Activated CD8-positive, alpha-beta T cell treated with anti-CD3 and anti-CD28 coated beads, Interleukin-2, amount 10 ng/mL, durations not matched to agents 7 days and 5 days (primary cell): ENCODE data around the gene MAGEA9B. TPM values are rescaled to one million over a fixed set of nuclear protein-coding genes. Genes with fewer than 3 reads are reported as not detected.

Experiments used
- total RNA-seq, 2 experiments: library from RNA; stranded (reverse); gene quantifications; one replicate each; pipeline ENCODE4 v1.2.3, GENCODE V29; 2021

The MAGEA9B gene
- total RNA-seq, 2 experiments from 2014 or later = not detected

Other genes with a start within 250 kb of the MAGEA9B start
- 10 to 100 TPM; 47.2 to 50.8 TPM for gene IDS, start 82.2 kb downstream of the MAGEA9B start, total RNA-seq
- gene EOLA1, start 46.4 kb downstream of the MAGEA9B start, total RNA-seq = 10 to 100 TPM; 45.2 to 46.5 TPM
- gene HSFX3, start 37.5 kb downstream of the MAGEA9B start, total RNA-seq = not detected
- gene HSFX2, start 7.9 kb upstream of the MAGEA9B start, total RNA-seq = not detected
- 10 to 100 TPM; 15.7 to 15.9 TPM for gene TMEM185A, start 44.3 kb upstream of the MAGEA9B start, total RNA-seq
- gene MAGEA11, start 124.6 kb upstream of the MAGEA9B start, total RNA-seq = not detected
- gene HSFX1, start 186.6 kb upstream of the MAGEA9B start, total RNA-seq = under 1 TPM; 0.78 to 0.90 TPM
- not detected for gene MAGEA9, start 194.5 kb upstream of the MAGEA9B start, total RNA-seq